ENCODE data around the gene MROH7. TPM values are rescaled to one million over a fixed set of nuclear protein-coding genes. Genes with fewer than 3 reads are reported as not detected.
"Not testable (repeated sequence)": the region's sequence is repeated elsewhere in the genome, so short reads cannot be mapped to it uniquely, and the experiment has no call there.

Gene MROH7
- total RNA-seq, 1 experiment from 2014 or later = not detected

GRCh38 chr1:54610048-54610447 lies 31.5 kb upstream of the MROH7 start:
- no peak for DNase-seq (ENCODE audit: low spot score)

- DNase-seq (ENCODE audit: low spot score) = no peak
Observed at GRCh38 chr1:54610601-54611580, 30.7 kb upstream of the MROH7 start.

- no peak for DNase-seq (ENCODE audit: low spot score)
Observed at GRCh38 chr1:54611621-54612020, 30.0 kb upstream of the MROH7 start.

- no peak for DNase-seq (ENCODE audit: low spot score)
Observed at GRCh38 chr1:54614024-54614423, 27.6 kb upstream of the MROH7 start.

- DNase-seq (ENCODE audit: low spot score) = no peak
Observed at GRCh38 chr1:54614563-54614962, 27.0 kb upstream of the MROH7 start.

GRCh38 chr1:54615531-54616279 lies 25.9 kb upstream of the MROH7 start:
- no peak for DNase-seq (ENCODE audit: low spot score)

- DNase-seq (ENCODE audit: low spot score) = no peak
Observed at GRCh38 chr1:54619749-54620148, 21.8 kb upstream of the MROH7 start.

GRCh38 chr1:54623216-54624007 lies 18.2 kb upstream of the MROH7 start, which contains the start of gene FAM151A:
FAM151A (minus strand) TSS chr1:54623525; CDS start chr1:54623395, 130 bp downstream.
- DNase-seq (ENCODE audit: low spot score) = no peak

GRCh38 chr1:54624466-54625464 lies 16.8 kb upstream of the MROH7 start:
- DNase-seq (ENCODE audit: low spot score) = no peak

- DNase-seq (ENCODE audit: low spot score) = no peak
Observed at GRCh38 chr1:54627196-54627595, 14.4 kb upstream of the MROH7 start.

- DNase-seq (ENCODE audit: low spot score) = not testable (repeated sequence)
Observed at GRCh38 chr1:54635804-54636203, 5.8 kb upstream of the MROH7 start.

- DNase-seq (ENCODE audit: low spot score) = not testable (repeated sequence)
Observed at GRCh38 chr1:54636461-54637446, 4.8 kb upstream of the MROH7 start.

GRCh38 chr1:54640361-54640760 lies 1.2 kb upstream of the MROH7 start:
- no peak for DNase-seq (ENCODE audit: low spot score)

- DNase-seq (ENCODE audit: low spot score) = no peak
Observed at GRCh38 chr1:54643736-54644135, 2.1 kb downstream of the MROH7 start.

GRCh38 chr1:54645806-54646676 lies 4.5 kb downstream of the MROH7 start:
- no peak for DNase-seq (ENCODE audit: low spot score)

- no peak for DNase-seq (ENCODE audit: low spot score)
Observed at GRCh38 chr1:54649130-54649898, 7.7 kb downstream of the MROH7 start.

GRCh38 chr1:54649921-54650320 lies 8.3 kb downstream of the MROH7 start:
- DNase-seq (ENCODE audit: low spot score) = no peak

Data from A172 (cell line).